NCI-H2196 treated with DMSO at 0.1 percent for 48 hours (cell line): Measurements from ENCODE around the gene SLC22A4.
A peak's percentile ranks its signal among the peaks of the same experiment; 100 is the strongest.

Source experiments
- DNase-seq: peaks from one replicate; lab custom pipeline; 2025; ENCODE audit not compliant: unreplicated experiment; lab: John Stamatoyannopoulos, UW

SLC22A4 gene

GRCh38 chr5:132334812-132335211, 40.6 kb downstream of the SLC22A4 start:
- no peak for DNase-seq

GRCh38 chr5:132335402-132335801, 41.2 kb downstream of the SLC22A4 start:
- DNase-seq = no peak

- no peak for DNase-seq
Measured at GRCh38 chr5:132339502-132339901, 45.3 kb downstream of the SLC22A4 start.

- DNase-seq = no peak
Measured at GRCh38 chr5:132342291-132343180, 48.3 kb downstream of the SLC22A4 start.

GRCh38 chr5:132344775-132345514, 50.8 kb downstream of the SLC22A4 start:
- DNase-seq = no peak

- no peak for DNase-seq
Measured at GRCh38 chr5:132353486-132353995, 59.3 kb downstream of the SLC22A4 start.

GRCh38 chr5:132354381-132355139, 60.4 kb downstream of the SLC22A4 start:
- DNase-seq = no peak

- DNase-seq = no peak
Measured at GRCh38 chr5:132355140-132355765, 61.1 kb downstream of the SLC22A4 start.

GRCh38 chr5:132358775-132359174, 64.6 kb downstream of the SLC22A4 start:
- DNase-seq = no peak

- no peak for DNase-seq
Measured at GRCh38 chr5:132362086-132362485, 67.9 kb downstream of the SLC22A4 start.

GRCh38 chr5:132363431-132364112, 69.4 kb downstream of the SLC22A4 start:
- DNase-seq = peak; percentile 50

- DNase-seq = no peak
Measured at GRCh38 chr5:132364319-132364718, 70.1 kb downstream of the SLC22A4 start.

GRCh38 chr5:132365213-132365612, 71.0 kb downstream of the SLC22A4 start:
- DNase-seq = no peak

GRCh38 chr5:132368186-132368585, 74.0 kb downstream of the SLC22A4 start:
- no peak for DNase-seq

GRCh38 chr5:132369007-132369473, 74.8 kb downstream of the SLC22A4 start:
- no peak for DNase-seq

- peak; percentile 39 for DNase-seq
Measured at GRCh38 chr5:132369474-132370180, 75.4 kb downstream of the SLC22A4 start, which contains the start of gene SLC22A5. Gene SLC22A5, plus strand, starts transcription at chr5:132369710. Its CDS starts 263 bp downstream, at chr5:132369973.

GRCh38 chr5:132370181-132370970, 76.2 kb downstream of the SLC22A4 start:
- DNase-seq = no peak

- no peak for DNase-seq
Measured at GRCh38 chr5:132370971-132371602, 76.9 kb downstream of the SLC22A4 start.
